ENCODE measurements around the gene COL23A1.

GRCh38 chr5:178360926-178361235, 229.3 kb downstream of the COL23A1 start:
- TF ChIP-seq POLR2A (IDR thresholded peaks at IDR 0.05; ENCODE audit: low read length): no peak
- no peak for TF ChIP-seq GATA1 (IDR thresholded peaks at IDR 0.05; ENCODE audit: low read depth, low read length)
